Activated CD4-positive, alpha-beta T cell treated with anti-CD3 and anti-CD28 coated beads for 36 hours (primary cell): ENCODE data around the gene TRPC1. TPM values are rescaled to one million over a fixed set of nuclear protein-coding genes. Genes with fewer than 3 reads are reported as not detected.
"Not testable (repeated sequence)": the region's sequence is repeated elsewhere in the genome, so short reads cannot be mapped to it uniquely, and the experiment has no call there.

ENCODE experiments used
- ATAC-seq: fragments of 200-7000 bp; cut with Tn5 transposase; one replicate; pipeline ENCODE4 v1.10.0; 2021; ENCODE audit warnings: mild to moderate bottlenecking, moderate library complexity
- CTCF ChIA-PET: fragments of 350-600 bp; sonication (Branson Sonifier 250); formaldehyde crosslinking; loops from one replicate; lab custom pipeline; 2021; ENCODE audit warnings: antibody characterized with exemption; lab: Charles Lee
- POLR2A ChIA-PET: fragments of 350-600 bp; sonication (Branson Sonifier 250); formaldehyde crosslinking; loops from one replicate; lab custom pipeline; 2021; ENCODE audit warnings: antibody characterized with exemption, inconsistent platforms; lab: Charles Lee
- DNase-seq: peaks from one replicate; pipeline ENCODE4 v3.0.0-alpha.2; 2020
- H3K27ac Mint-ChIP-seq: one replicate; pipeline ENCODE4 v1.8.0; 2021; ENCODE audit warnings: mixed read lengths
- H3K27me3 Mint-ChIP-seq: one replicate; pipeline ENCODE4 v1.8.0; 2021; ENCODE audit warnings: mixed read lengths
- H3K36me3 Mint-ChIP-seq: one replicate; pipeline ENCODE4 v1.8.0; 2021; ENCODE audit warnings: low read depth, mixed read lengths
- H3K4me1 Mint-ChIP-seq: one replicate; pipeline ENCODE4 v1.8.0; 2021; ENCODE audit warnings: mixed read lengths
- H3K4me3 Mint-ChIP-seq: one replicate; pipeline ENCODE4 v1.8.0; 2021; ENCODE audit warnings: mild to moderate bottlenecking, moderate library complexity, mixed read lengths
- H3K9me3 Mint-ChIP-seq: one replicate; pipeline ENCODE4 v1.8.0; 2021; ENCODE audit warnings: low read depth, mixed read lengths
- intact Hi-C, 2 experiments: fragments of 100-400 bp; cut with DNase I in 1 of 2; cut with micrococcal nuclease in 1 of 2; formaldehyde crosslinking; loops; one replicate each; pipeline versions ENCODE4 v1.14.2 to v1.15.1; 2022 to 2024; cut with DNase I, micrococcal nuclease
- total RNA-seq, 2 experiments: library from RNA; stranded (reverse); gene quantifications; one replicate each; pipeline ENCODE4 v1.2.3, GENCODE V29; 2021

Gene TRPC1
- total RNA-seq, 2 experiments from 2014 or later, result 4.7 to 6.2 TPM

DNA sequence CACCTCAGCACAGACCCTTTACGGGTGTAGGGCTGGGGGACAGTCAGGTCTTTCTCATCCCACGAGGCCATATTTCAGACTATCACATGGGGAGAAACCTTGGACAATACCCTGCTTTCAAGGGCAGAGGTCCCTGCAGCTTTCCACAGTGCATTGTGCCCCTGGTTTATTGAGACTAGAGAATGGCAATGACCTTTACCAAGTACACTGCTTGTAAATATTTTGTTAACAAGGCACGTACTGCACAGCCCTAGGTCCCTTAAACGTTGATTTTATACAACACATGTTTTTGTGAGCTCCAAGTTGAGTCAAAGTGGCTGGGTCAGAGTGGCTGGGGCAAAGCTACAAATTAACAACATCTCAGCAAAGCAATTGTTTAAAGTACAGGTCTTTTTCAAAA lies 28.8 kb downstream of the TRPC1 start:
- H3K27me3 Mint-ChIP-seq, H3K9me3 Mint-ChIP-seq, H3K27ac Mint-ChIP-seq, ATAC-seq, H3K4me3 Mint-ChIP-seq, CTCF ChIA-PET, H3K4me1 Mint-ChIP-seq, intact Hi-C loops, DNase-seq, POLR2A ChIA-PET: not testable (repeated sequence)
- H3K36me3 Mint-ChIP-seq, result peaks cover 15% of the 10 kb centered on the region

DNA sequence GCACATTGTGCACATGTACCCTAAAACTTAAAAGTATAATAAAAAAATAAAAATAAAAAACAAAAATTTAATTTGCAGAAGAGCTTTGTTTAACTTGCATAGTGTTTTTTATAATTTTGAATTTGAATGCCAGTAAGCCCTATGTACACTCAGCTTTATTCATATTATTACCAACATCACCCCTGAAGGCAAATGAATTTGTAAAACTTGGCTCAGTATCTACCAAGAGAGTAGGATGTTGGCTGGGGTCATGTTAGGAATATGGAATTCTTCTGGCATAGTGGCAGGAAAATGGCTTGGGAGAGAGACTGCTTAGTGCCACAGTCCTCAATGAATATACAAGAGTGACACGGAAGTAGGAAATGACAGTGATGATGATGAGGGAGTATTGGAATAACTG lies 30.7 kb downstream of the TRPC1 start:
- Mint-ChIP-seq H3K4me1 (no peaks in the 10 kb centered on the region), H3K27me3 (no peaks in the 10 kb centered on the region), H3K27ac (no peak overlapping the region), H3K9me3 (peaks cover 8% of the 10 kb centered on the region), H3K4me3 (no peak overlapping the region), H3K36me3 (peaks cover 10% of the 10 kb centered on the region)
- ChIA-PET POLR2A (no interaction called here), CTCF (interaction anchor here (1.1 kb wide), 1 partner anchor 27 kb away, joined by 3 read pairs; no protein-coding TSS in a partner anchor)
- no peak for ATAC-seq
- intact Hi-C loops, result no loop called here
- DNase-seq, result no peak

DNA sequence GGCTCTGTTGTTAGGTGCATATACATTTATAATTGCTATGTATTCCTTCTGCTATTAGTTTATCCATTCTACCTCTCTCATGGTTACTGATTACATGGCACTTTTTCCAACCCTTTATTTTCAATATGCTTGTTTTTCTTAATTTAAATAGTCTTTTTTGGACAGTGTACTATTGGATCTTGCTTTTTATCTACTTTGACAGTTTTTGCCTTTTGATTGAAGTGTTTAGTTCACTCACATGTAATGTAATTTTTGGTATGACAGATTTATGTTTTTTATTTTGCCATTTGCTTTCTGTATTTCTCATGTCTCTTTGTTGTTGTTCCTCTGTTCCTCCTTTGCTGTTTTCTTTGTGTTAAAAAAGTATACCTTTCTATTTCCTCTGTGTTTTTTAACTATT lies 44.5 kb downstream of the TRPC1 start:
- DNase-seq, result no peak
- Mint-ChIP-seq H3K27ac (no peak overlapping the region), H3K36me3 (peaks cover 16% of the 10 kb centered on the region), H3K4me3 (no peak overlapping the region), H3K9me3 (peaks cover 12% of the 10 kb centered on the region), H3K27me3 (no peaks in the 10 kb centered on the region), H3K4me1 (no peaks in the 10 kb centered on the region)
- ChIA-PET CTCF (no interaction called here), POLR2A (no interaction called here)
- ATAC-seq, result no peak
- intact Hi-C loops, result no loop called here

DNA sequence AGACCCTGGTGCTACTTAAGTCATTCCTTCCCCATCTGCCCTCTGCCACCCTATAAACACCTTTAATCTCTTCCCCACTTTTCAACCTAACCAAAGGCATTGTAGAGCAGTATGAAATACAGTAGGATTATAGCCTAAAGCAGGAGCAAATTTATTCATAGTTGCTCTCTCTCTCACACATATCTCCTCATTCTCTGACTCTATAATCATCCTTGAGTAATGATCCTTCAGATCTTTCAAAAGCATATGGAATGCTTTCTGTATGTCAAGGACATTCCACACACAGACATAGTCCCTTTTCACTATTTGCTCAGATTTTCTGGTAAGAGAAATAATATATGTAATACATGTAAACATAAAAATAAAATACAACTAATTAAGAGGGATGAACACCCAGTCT lies 54.1 kb downstream of the TRPC1 start:
- Mint-ChIP-seq H3K4me1 (no peaks in the 10 kb centered on the region), H3K9me3 (no peaks in the 10 kb centered on the region), H3K4me3 (no peak overlapping the region), H3K27me3 (no peaks in the 10 kb centered on the region), H3K36me3 (peaks cover 5% of the 10 kb centered on the region), H3K27ac (no peak overlapping the region)
- ChIA-PET CTCF (no interaction called here), POLR2A (no interaction called here)
- ATAC-seq, result no peak
- intact Hi-C loops, result no loop called here
- no peak for DNase-seq

DNA sequence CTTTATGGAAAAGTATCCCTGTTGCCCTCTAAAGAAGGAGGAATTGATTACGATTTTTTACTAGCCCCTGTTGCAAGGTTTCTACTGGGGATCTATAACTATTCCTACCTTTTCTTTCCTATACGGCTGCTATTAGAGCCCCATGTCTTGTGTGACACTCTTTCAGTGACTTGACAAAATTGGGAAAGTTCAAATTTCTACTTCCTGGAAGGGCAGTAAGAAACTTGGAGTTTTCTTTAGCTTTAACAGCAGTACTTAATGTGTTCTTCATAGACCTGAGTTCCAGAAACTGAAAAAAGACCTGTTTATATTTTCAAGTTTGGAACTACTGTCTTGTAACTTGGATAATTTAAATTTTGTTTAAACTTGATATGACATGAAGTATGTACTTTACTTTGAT lies 54.7 kb downstream of the TRPC1 start:
- DNase-seq (no peak), ATAC-seq (no peak)
- H3K36me3 Mint-ChIP-seq, result peaks cover 5% of the 10 kb centered on the region
- POLR2A ChIA-PET, result no interaction called here
- no peak overlapping the region for H3K4me3 Mint-ChIP-seq
- no peaks in the 10 kb centered on the region for H3K9me3 Mint-ChIP-seq
- no peaks in the 10 kb centered on the region for H3K4me1 Mint-ChIP-seq
- intact Hi-C loops, result no loop called here
- H3K27me3 Mint-ChIP-seq, result no peaks in the 10 kb centered on the region
- CTCF ChIA-PET, result no interaction called here
- H3K27ac Mint-ChIP-seq, result no peak overlapping the region

DNA sequence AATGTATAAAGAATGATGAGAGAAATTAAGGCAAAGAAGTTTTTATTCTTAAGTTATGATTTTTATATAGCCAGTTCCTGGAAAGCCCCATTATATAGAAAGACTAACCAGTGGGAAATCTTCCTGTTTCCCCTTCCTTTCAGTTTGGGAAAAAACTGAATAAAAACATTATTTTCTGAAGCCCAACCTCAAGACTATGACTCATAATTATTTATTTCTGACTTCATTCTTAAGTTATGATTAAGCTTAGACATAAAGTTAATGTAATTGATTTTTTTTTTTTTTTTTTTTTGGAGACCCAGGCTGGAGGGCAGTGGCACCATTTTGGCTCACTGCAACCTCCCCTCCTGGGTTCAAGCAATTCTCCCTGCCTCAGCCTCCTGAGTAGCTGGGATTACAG lies 55.8 kb downstream of the TRPC1 start:
- intact Hi-C loops, result no loop called here
- no peak for ATAC-seq
- H3K27ac Mint-ChIP-seq, result no peak overlapping the region
- peaks cover 5% of the 10 kb centered on the region for H3K36me3 Mint-ChIP-seq
- no peaks in the 10 kb centered on the region for H3K9me3 Mint-ChIP-seq
- no peaks in the 10 kb centered on the region for H3K27me3 Mint-ChIP-seq
- ChIA-PET CTCF (interaction anchor here (1.0 kb wide), 1 partner anchor 9 kb away, joined by 3 read pairs; no protein-coding TSS in a partner anchor), POLR2A (no interaction called here)
- H3K4me1 Mint-ChIP-seq, result no peaks in the 10 kb centered on the region
- DNase-seq, result no peak
- no peak overlapping the region for H3K4me3 Mint-ChIP-seq

DNA sequence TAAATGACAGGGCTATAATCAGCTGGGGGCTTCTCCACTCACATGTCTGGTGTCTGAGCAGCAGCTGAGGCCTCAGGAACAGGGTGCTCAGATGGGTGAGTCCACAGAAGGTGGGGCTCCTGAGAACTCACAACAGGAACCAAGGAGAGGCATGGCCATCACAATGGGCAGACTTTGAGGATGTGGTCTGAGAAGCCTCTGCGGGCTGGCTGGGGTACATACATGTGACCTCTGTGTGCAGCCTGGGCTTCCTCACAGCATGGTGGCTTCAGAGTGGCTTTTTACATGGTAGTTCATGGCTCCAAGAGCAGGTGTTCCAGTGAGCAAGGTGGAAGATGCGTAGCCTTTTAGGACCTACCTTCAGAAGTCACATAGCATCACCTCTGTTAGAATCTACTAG lies 58.8 kb downstream of the TRPC1 start:
- POLR2A ChIA-PET, result interaction anchor here (0.6 kb wide), 1 partner anchor 825 kb away, joined by 6 read pairs; no protein-coding TSS in a partner anchor
- H3K36me3 Mint-ChIP-seq, result peaks cover 5% of the 10 kb centered on the region
- CTCF ChIA-PET, result interaction anchor here (1.1 kb wide), 1 partner anchor 11 kb away, joined by 4 read pairs; no protein-coding TSS in a partner anchor
- H3K9me3 Mint-ChIP-seq, result no peaks in the 10 kb centered on the region
- no peak for DNase-seq
- H3K4me1 Mint-ChIP-seq, result no peaks in the 10 kb centered on the region
- intact Hi-C loops, result no loop called here
- no peak overlapping the region for H3K4me3 Mint-ChIP-seq
- no peak overlapping the region for H3K27ac Mint-ChIP-seq
- ATAC-seq, result no peak
- no peaks in the 10 kb centered on the region for H3K27me3 Mint-ChIP-seq

DNA sequence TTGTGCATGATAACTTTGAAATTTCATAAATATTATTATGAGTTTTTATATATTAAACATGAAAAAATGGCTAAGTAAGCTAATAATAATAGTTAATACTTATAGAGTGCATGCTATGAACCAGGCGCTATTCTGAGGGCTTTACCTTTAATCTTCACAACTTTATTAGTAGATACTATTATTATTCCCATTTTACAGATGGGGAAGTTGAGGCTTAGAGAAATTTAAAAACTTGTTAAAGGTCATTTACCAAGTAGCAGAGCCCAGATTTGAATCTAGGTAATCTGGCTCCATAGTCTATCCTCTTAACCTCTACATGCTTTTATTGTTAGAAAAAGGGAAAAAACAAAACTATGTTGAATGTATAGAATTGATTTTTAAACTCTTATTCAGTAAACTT lies 60.4 kb downstream of the TRPC1 start:
- H3K36me3 Mint-ChIP-seq, result peaks cover 5% of the 10 kb centered on the region
- CTCF ChIA-PET, result no interaction called here
- H3K4me3 Mint-ChIP-seq, result no peak overlapping the region
- POLR2A ChIA-PET, result no interaction called here
- H3K27me3 Mint-ChIP-seq, result no peaks in the 10 kb centered on the region
- no peaks in the 10 kb centered on the region for H3K9me3 Mint-ChIP-seq
- H3K27ac Mint-ChIP-seq, result no peak overlapping the region
- no peaks in the 10 kb centered on the region for H3K4me1 Mint-ChIP-seq
- no peak for DNase-seq
- intact Hi-C loops, result no loop called here
- no peak for ATAC-seq

DNA sequence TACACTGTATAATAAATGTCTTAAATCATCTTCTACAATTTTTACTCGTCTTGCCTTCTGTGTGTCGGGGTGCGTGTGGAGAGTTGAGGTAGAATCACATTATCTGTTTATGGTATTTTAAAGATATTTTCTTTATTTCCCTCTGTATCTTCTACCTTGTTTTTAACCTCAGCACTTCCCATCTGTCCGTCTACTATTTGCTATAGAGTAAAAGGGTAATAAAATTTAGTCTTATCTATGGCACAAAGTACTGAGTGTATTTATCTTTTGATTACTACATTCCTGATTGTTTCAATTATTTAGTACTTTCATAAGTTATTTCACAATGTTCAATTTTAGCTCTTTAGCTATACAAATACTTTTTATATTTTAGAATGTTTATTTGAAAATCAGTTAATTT lies 62.2 kb downstream of the TRPC1 start:
- H3K36me3 Mint-ChIP-seq, result peaks cover 5% of the 10 kb centered on the region
- ATAC-seq (no peak), DNase-seq (no peak)
- POLR2A ChIA-PET, result no interaction called here
- H3K27ac Mint-ChIP-seq, result no peak overlapping the region
- H3K27me3 Mint-ChIP-seq, result no peaks in the 10 kb centered on the region
- H3K9me3 Mint-ChIP-seq, result no peaks in the 10 kb centered on the region
- no peaks in the 10 kb centered on the region for H3K4me1 Mint-ChIP-seq
- intact Hi-C loops, result no loop called here
- H3K4me3 Mint-ChIP-seq, result no peak overlapping the region
- CTCF ChIA-PET, result interaction anchor here (0.6 kb wide), 1 partner anchor 279 kb away, joined by 3 read pairs; no protein-coding TSS in a partner anchor

DNA sequence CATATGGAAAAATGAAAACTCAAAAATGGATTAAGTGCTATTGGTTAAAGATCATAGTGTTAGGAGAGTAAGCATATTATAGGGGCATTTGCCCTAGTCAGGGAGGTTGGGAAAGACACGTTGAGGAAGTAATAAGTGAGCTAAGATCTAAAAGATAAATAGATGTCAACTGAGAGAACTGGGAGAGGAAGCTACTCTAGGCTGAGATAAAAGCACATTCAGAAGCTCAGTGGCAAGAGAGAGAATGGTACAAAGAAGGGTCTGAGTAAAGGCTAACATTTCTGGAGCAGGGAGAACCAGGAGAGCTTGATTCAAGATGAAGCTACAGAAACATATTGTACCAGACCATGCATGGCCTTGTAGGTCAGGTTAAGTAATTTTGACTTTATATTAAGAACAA lies 63.9 kb downstream of the TRPC1 start:
- DNase-seq, result no peak
- Mint-ChIP-seq H3K36me3 (peaks cover under 1% of the 10 kb centered on the region), H3K27ac (no peak overlapping the region), H3K4me3 (no peak overlapping the region), H3K27me3 (no peaks in the 10 kb centered on the region), H3K4me1 (no peaks in the 10 kb centered on the region), H3K9me3 (no peaks in the 10 kb centered on the region)
- no peak for ATAC-seq
- intact Hi-C loops, result no loop called here
- POLR2A ChIA-PET, result no interaction called here
- CTCF ChIA-PET, result interaction anchor here (0.6 to 1.4 kb wide), 3 partner anchors 12 to 152 kb away, joined by 3 to 4 read pairs (median 3); no protein-coding TSS in a partner anchor

DNA sequence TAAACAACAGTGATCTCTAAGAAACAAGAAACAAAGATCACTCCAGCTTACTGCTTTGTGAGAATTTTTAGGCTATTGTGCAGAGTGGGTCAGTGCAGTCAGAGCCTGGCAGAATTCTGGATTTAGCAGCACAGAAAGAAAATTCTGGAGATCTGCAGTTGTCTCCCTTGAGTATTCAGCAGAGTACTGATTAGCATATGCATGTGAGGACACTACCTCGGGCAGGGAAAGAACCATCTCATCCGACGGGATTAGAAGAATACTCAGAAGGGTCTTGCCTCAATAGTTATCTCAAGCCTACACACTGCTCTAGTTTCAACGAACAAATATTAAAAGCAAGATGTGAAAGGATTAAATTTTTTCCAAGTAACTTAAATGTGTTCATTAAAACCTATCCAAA lies 70.7 kb downstream of the TRPC1 start:
- H3K27ac Mint-ChIP-seq, result no peak overlapping the region
- intact Hi-C loops, result no loop called here
- no peak overlapping the region for H3K4me3 Mint-ChIP-seq
- ChIA-PET POLR2A (no interaction called here), CTCF (no interaction called here)
- no peak for ATAC-seq
- H3K36me3 Mint-ChIP-seq, result no peaks in the 10 kb centered on the region
- DNase-seq, result no peak
- H3K4me1 Mint-ChIP-seq, result no peaks in the 10 kb centered on the region
- H3K9me3 Mint-ChIP-seq, result no peaks in the 10 kb centered on the region
- H3K27me3 Mint-ChIP-seq, result no peaks in the 10 kb centered on the region

DNA sequence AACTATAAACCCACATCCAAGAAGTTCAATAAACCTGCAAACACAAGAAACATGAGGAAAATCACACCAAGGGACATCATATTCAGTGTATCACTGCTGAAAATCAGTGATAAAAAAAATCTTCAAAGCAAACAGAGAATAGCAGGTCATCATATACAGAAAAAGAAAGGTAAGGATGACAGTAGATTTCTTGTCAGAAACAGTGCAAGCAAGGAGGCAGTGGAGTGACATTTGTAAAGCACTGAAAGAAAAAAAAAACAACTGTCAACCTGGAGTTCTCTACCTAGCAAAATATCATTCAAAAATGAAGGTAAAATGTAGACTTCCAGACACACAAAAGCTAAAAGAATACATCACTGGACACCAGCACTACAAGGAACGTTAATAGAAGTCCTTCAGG lies 71.5 kb downstream of the TRPC1 start:
- no peak overlapping the region for H3K4me3 Mint-ChIP-seq
- no peak for DNase-seq
- intact Hi-C loops, result no loop called here
- H3K9me3 Mint-ChIP-seq, result no peaks in the 10 kb centered on the region
- CTCF ChIA-PET, result interaction anchor here (0.7 kb wide), 1 partner anchor 1104 kb away, joined by 3 read pairs; no protein-coding TSS in a partner anchor
- no peak overlapping the region for H3K27ac Mint-ChIP-seq
- POLR2A ChIA-PET, result no interaction called here
- no peak for ATAC-seq
- no peaks in the 10 kb centered on the region for H3K4me1 Mint-ChIP-seq
- H3K36me3 Mint-ChIP-seq, result no peaks in the 10 kb centered on the region
- H3K27me3 Mint-ChIP-seq, result no peaks in the 10 kb centered on the region
